Lung microvascular endothelial cell (primary cell): ENCODE results near the gene PFDN4. TPM values are rescaled to one million over a fixed set of nuclear protein-coding genes. Genes with fewer than 3 reads are reported as not detected.

Source experiments
- DNase-seq, 2 donors: peaks; one replicate each; pipeline versions ENCODE4 v3.0.0 to v3.0.0-alpha.2; 2010; ENCODE audit warnings: low read depth in 2 of 2
- total RNA-seq: library from RNA; depleted of rRNA; stranded (reverse); fragments of >200 nt; gene quantifications from 2 replicates; pipeline ENCODE4 v1.2.1, GENCODE V29; 2014

PFDN4 gene
- total RNA-seq, 1 donor from 2014 or later = 57.5 TPM

- DNase-seq = no peak
These were observed 7.2 kb upstream of the PFDN4 start for GRCh38 chr20:54200487-54201267.

- DNase-seq = no peak
These were observed 6.5 kb upstream of the PFDN4 start for GRCh38 chr20:54201268-54201846.

GRCh38 chr20:54203281-54203680, 4.6 kb upstream of the PFDN4 start:
- DNase-seq = no peak

- no peak for DNase-seq
These were observed 3.8 kb upstream of the PFDN4 start for GRCh38 chr20:54204063-54204462.

GRCh38 chr20:54204481-54204880, 3.4 kb upstream of the PFDN4 start:
- no peak for DNase-seq

GRCh38 chr20:54205450-54205849, 2.4 kb upstream of the PFDN4 start:
- DNase-seq = no peak

GRCh38 chr20:54207053-54207742, 689 bp upstream of the PFDN4 start:
- no peak for DNase-seq

- peak in 1 of 2 donors; percentile 45 for DNase-seq
These were observed 775 bp downstream of the PFDN4 start for GRCh38 chr20:54208548-54209176.

GRCh38 chr20:54209216-54209813, 1.4 kb downstream of the PFDN4 start:
- DNase-seq = peak in 1 of 2 donors; percentile 8

GRCh38 chr20:54212226-54212625, 4.3 kb downstream of the PFDN4 start:
- DNase-seq = peak in 1 of 2 donors; percentile 31

GRCh38 chr20:54212871-54213270, 5.0 kb downstream of the PFDN4 start:
- no peak for DNase-seq

GRCh38 chr20:54214566-54214965, 6.7 kb downstream of the PFDN4 start:
- no peak for DNase-seq

- DNase-seq = no peak
These were observed 7.4 kb downstream of the PFDN4 start for GRCh38 chr20:54215157-54215789.

GRCh38 chr20:54217762-54218161, 9.9 kb downstream of the PFDN4 start:
- no peak for DNase-seq

- DNase-seq = peak; percentile 39 to 78
These were observed 10.6 kb downstream of the PFDN4 start for GRCh38 chr20:54218470-54218869.

GRCh38 chr20:54219751-54220426, 12.0 kb downstream of the PFDN4 start:
- DNase-seq = peak; percentile 56 to 72

GRCh38 chr20:54220722-54221121, 12.8 kb downstream of the PFDN4 start:
- DNase-seq = no peak

GRCh38 chr20:54221353-54221752, 13.5 kb downstream of the PFDN4 start:
- DNase-seq = no peak

- peak in 1 of 2 donors; percentile 38 for DNase-seq
These were observed 14.4 kb downstream of the PFDN4 start for GRCh38 chr20:54221996-54222890.

GRCh38 chr20:54223285-54223684, 15.4 kb downstream of the PFDN4 start:
- no peak for DNase-seq
